NB4 (cell line): ENCODE results near the gene HEXIM2.

Source experiments
- DNase-seq: peaks from one replicate; pipeline ENCODE4 v3.0.0; 2010; ENCODE audit warnings: low read depth
- H3K4me3 ChIP-seq: one replicate; pipeline ENCODE4 v1.5.1; 2011; ENCODE audit warnings: mild to moderate bottlenecking, low read depth, low read length, moderate library complexity
- MAX ChIP-seq: IDR thresholded peaks from 2 replicates; pipeline ENCODE4 v1.6.1; 2011; ENCODE audit warnings: low read depth, low read length
- MYC ChIP-seq: IDR thresholded peaks from 2 replicates; pipeline ENCODE4 v1.6.1; 2011; ENCODE audit warnings: low read depth, low read length
- POLR2A ChIP-seq: IDR thresholded peaks from 2 replicates; pipeline ENCODE4 v1.6.1; 2011; ENCODE audit warnings: mild to moderate bottlenecking; ENCODE audit not compliant: insufficient read length; ENCODE audit errors: extremely low read depth
- TF ChIP-seq, protein P1 (sequence below): IDR thresholded peaks from one replicate; pipeline ENCODE4 v1.5.1; 2012; ENCODE audit warnings: low read depth, low read length

HEXIM2 gene

GRCh38 chr17:45146890-45147580, 14.6 kb upstream of the HEXIM2 start:
- TF ChIP-seq, protein P1, sequence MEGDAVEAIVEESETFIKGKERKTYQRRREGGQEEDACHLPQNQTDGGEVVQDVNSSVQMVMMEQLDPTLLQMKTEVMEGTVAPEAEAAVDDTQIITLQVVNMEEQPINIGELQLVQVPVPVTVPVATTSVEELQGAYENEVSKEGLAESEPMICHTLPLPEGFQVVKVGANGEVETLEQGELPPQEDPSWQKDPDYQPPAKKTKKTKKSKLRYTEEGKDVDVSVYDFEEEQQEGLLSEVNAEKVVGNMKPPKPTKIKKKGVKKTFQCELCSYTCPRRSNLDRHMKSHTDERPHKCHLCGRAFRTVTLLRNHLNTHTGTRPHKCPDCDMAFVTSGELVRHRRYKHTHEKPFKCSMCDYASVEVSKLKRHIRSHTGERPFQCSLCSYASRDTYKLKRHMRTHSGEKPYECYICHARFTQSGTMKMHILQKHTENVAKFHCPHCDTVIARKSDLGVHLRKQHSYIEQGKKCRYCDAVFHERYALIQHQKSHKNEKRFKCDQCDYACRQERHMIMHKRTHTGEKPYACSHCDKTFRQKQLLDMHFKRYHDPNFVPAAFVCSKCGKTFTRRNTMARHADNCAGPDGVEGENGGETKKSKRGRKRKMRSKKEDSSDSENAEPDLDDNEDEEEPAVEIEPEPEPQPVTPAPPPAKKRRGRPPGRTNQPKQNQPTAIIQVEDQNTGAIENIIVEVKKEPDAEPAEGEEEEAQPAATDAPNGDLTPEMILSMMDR = no peak
- TF ChIP-seq POLR2A = peak; percentile 25
- TF ChIP-seq MAX = no peak
- peak; percentile 44; the same call in 1 of the 2 replicates for TF ChIP-seq MYC
- DNase-seq = peak; percentile 87
- H3K4me3 ChIP-seq = peak overlapping the region; percentile 62

DNA sequence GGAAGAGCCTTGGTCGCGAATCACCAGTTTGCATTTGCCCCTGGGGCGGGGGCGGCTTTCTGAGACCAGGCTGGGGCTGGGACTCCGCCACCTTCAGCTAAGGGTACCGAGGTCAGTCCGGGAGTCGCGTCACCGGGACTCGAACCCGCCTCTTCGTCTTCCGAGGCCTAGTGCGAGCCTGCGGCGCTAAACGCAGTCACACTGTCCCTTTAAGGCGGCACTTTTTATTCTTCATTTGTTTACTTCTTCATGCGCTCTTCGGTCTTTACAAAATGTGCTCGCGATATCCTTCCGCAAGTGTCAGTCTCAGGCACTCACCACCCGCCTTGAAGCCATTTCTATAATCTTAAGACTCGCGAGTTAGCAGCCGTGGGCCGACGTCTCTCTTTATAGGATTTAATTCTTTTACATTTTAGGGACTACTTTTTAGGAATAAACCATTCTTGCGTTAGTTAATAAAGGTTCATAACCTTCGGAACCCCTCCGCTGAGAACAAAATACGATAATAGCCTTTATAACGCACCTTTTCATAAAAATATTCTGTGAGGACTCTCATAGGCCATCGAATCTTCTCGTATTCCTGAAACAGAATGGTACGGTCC, 14.0 kb upstream of the HEXIM2 start:
- peak overlapping the region; percentile 62 for H3K4me3 ChIP-seq
- peak; percentile 94 for DNase-seq
- TF ChIP-seq POLR2A = no peak
- peak; percentile 81 for TF ChIP-seq MAX
- peak; percentile 87 for TF ChIP-seq MYC

- TF ChIP-seq POLR2A (peak; percentile 100), MYC (no peak; the same call in 1 of the 2 replicates), MAX (peak; percentile 20; the same call in 1 of the 2 replicates)
- DNase-seq = peak; percentile 99
- peak within 1 kb of the TSS; percentile 86 for H3K4me3 ChIP-seq
Observed at GRCh38 chr17:45148183-45149036, 13.3 kb upstream of the HEXIM2 start, which contains the start of gene HEXIM1. HEXIM1 (plus strand) TSS chr17:45148475; CDS start chr17:45149191, 716 bp downstream.

- TF ChIP-seq POLR2A (no peak), MAX (0 out of 2 replicates have a peak, but pooled peaks have one; percentile 16), MYC (0 out of 2 replicates have a peak, but pooled peaks have one; percentile 19)
- TF ChIP-seq, protein P1 = peak; percentile 82
- DNase-seq = peak; percentile 92
- H3K4me3 ChIP-seq = peak overlapping the region; percentile 86
Observed at GRCh38 chr17:45149037-45149668, 12.5 kb upstream of the HEXIM2 start.

DNA sequence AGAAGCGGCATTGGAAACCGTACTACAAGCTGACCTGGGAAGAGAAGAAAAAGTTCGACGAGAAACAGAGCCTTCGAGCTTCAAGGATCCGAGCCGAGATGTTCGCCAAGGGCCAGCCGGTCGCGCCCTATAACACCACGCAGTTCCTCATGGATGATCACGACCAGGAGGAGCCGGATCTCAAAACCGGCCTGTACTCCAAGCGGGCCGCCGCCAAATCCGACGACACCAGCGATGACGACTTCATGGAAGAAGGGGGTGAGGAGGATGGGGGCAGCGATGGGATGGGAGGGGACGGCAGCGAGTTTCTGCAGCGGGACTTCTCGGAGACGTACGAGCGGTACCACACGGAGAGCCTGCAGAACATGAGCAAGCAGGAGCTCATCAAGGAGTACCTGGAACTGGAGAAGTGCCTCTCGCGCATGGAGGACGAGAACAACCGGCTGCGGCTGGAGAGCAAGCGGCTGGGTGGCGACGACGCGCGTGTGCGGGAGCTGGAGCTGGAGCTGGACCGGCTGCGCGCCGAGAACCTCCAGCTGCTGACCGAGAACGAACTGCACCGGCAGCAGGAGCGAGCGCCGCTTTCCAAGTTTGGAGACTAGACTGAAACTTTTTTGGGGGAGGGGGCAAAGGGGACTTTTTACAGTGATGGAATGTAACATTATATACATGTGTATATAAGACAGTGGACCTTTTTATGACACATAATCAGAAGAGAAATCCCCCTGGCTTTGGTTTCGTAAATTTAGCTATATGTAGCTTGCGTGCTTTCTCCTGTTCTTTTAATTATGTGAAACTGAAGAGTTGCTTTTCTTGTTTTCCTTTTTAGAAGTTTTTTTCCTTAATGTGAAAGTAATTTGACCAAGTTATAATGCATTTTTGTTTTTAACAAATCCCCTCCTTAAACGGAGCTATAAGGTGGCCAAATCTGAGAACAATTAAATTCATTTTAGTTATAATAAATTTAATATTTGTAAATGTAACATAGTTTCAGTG, 11.7 kb upstream of the HEXIM2 start:
- TF ChIP-seq POLR2A (no peak), MAX (no peak), MYC (no peak)
- TF ChIP-seq, protein P1 = no peak
- peak; percentile 67 for DNase-seq
- H3K4me3 ChIP-seq = peak overlapping the region; percentile 86
